HepG2 (cell line): ENCODE results near the gene PCSK6. TPM values are rescaled to one million over a fixed set of nuclear protein-coding genes. Genes with fewer than 3 reads are reported as not detected.

Source experiments
- ATAC-seq: fragments of 200-7000 bp; cut with Tn5 transposase; 3 replicates; pipeline ENCODE4 v1.9.1; 2020; ENCODE audit warnings: mild to moderate bottlenecking, moderate library complexity
- BruUV-seq: library from RNA; stranded (reverse); fragments of 400-500 nt; replicated peaks from 2 replicates; lab custom pipeline; 2021; lab: Mats Ljungman, UMichigan
- CTCF ChIA-PET: fragments of 300-600 bp; formaldehyde crosslinking; extraction: SDS; loops from one replicate; lab custom pipeline; 2021; ENCODE audit warnings: low total read pairs, inconsistent platforms, low intra/inter-chr PET ratio; lab: Yijun Ruan, JAX
- POLR2A ChIA-PET: fragments of 350-600 bp; sonication (Branson Sonifier 250); formaldehyde crosslinking; loops from one replicate; lab custom pipeline; 2020; ENCODE audit warnings: antibody characterized with exemption, inconsistent platforms; lab: Yijun Ruan, JAX
- DNase-seq: peaks from one replicate; pipeline ENCODE4 v3.0.0-alpha.2; 2015; ENCODE audit warnings: low spot score
- FAIRE-seq: peaks from 3 replicates; lab custom pipeline; 2011; peaks lifted over from hg19 to GRCh38; lab: Jason Lieb, UNC
- H2AFZ ChIP-seq: one replicate; pipeline ENCODE4 v1.6.1; 2011; ENCODE audit warnings: low read length, inconsistent platforms
- H3K27ac ChIP-seq: fragments of 300-600 bp; 3 replicates; pipeline ENCODE4 v1.8.0; 2011; ENCODE audit warnings: mixed run types, mild to moderate bottlenecking, mixed read lengths, low read length, inconsistent platforms; ENCODE audit not compliant: insufficient read depth; ENCODE audit errors: extremely low read length
- H3K27me3 ChIP-seq, 2 experiments: fragments of 200-600 bp in 1 of 2; 2 replicates in 1 of 2; 3 replicates in 1 of 2; pipeline versions ENCODE4 v1.6.0 to v1.8.0; 2011; ENCODE audit warnings: low read length in 2 of 2, mild to moderate bottlenecking in 2 of 2, moderate library complexity in 2 of 2, inconsistent platforms in 1 of 2; ENCODE audit not compliant: insufficient read depth in 2 of 2, control insufficient read depth in 1 of 2
- H3K36me3 ChIP-seq, 2 experiments: fragments of 200-600 bp in 1 of 2; replicated peaks in 1 of 2; 2 replicates in 1 of 2; 3 replicates in 1 of 2; pipeline versions ENCODE4 v1.5.1 to v1.8.0; 2011; ENCODE audit warnings: low read length in 2 of 2, inconsistent platforms in 1 of 2; ENCODE audit not compliant: insufficient read depth in 2 of 2, control insufficient read depth in 1 of 2
- H3K4me1 ChIP-seq: 2 replicates; pipeline ENCODE4 v1.5.1; 2012; ENCODE audit warnings: low read length, inconsistent platforms; ENCODE audit not compliant: insufficient read depth
- H3K4me2 ChIP-seq: 2 replicates; pipeline ENCODE4 v1.6.0; 2011; ENCODE audit warnings: low read depth, low read length, inconsistent platforms
- H3K4me3 ChIP-seq, 3 experiments: fragments of 200-600 bp in 1 of 3; sonication (generic), shearing (Covaris generic) in 1 of 3; replicated peaks in 1 of 3; 2 replicates each; pipeline ENCODE4 v1.5.1; 2011 to 2016; ENCODE audit warnings: low read length in 3 of 3, inconsistent platforms in 2 of 3, low read depth in 2 of 3, mild to moderate bottlenecking in 2 of 3, control low read depth in 1 of 3, mixed read lengths in 1 of 3; ENCODE audit not compliant: insufficient read depth in 1 of 3
- H3K79me2 ChIP-seq: one replicate; pipeline ENCODE4 v1.6.1; 2011; ENCODE audit warnings: low read length, inconsistent platforms; ENCODE audit not compliant: insufficient read depth
- H3K9ac ChIP-seq: 2 replicates; pipeline ENCODE4 v1.6.0; 2011; ENCODE audit warnings: mild to moderate bottlenecking, low read depth, low read length, inconsistent platforms; ENCODE audit not compliant: insufficient read depth
- H3K9me3 ChIP-seq: 2 replicates; pipeline ENCODE4 v1.5.1; 2012; ENCODE audit warnings: mild to moderate bottlenecking, low read length
- H4K20me1 ChIP-seq: 2 replicates; pipeline ENCODE4 v1.6.0; 2011; ENCODE audit warnings: inconsistent platforms, mild to moderate bottlenecking, low read length, moderate library complexity; ENCODE audit not compliant: insufficient read depth
- AKNA ChIP-seq: sonication (generic); formaldehyde crosslinking; IDR thresholded peaks from 2 replicates; pipeline ENCODE4 v1.4.0; 2020; ENCODE audit warnings: missing genetic modification reagents, borderline replicate concordance
- ATF1 ChIP-seq: IDR thresholded peaks from 2 replicates; pipeline ENCODE4 v1.6.1; 2016; ENCODE audit warnings: mild to moderate bottlenecking, control low read depth
- HNRNPH1 ChIP-seq: fragments of 200-400 bp; formaldehyde crosslinking; optimal IDR thresholded peaks from 2 replicates; pipeline ENCODE3; 2017; ENCODE audit warnings: mild to moderate bottlenecking, low read depth, low read length
- HOXD1 ChIP-seq: sonication (generic); formaldehyde crosslinking; IDR thresholded peaks from 2 replicates; pipeline ENCODE4 v1.5.0; 2020; ENCODE audit warnings: missing genetic modification reagents
- KDM5A ChIP-seq: fragments of 200-600 bp; sonication (generic); IDR thresholded peaks from 2 replicates; pipeline ENCODE4 v1.7.0; 2018; ENCODE audit warnings: antibody characterized with exemption, mild to moderate bottlenecking, low read length, borderline replicate concordance
- NRL ChIP-seq: sonication (generic); formaldehyde crosslinking; IDR thresholded peaks from 2 replicates; pipeline ENCODE4 v1.5.0; 2020; ENCODE audit warnings: missing genetic modification reagents, mild to moderate bottlenecking, moderate library complexity, borderline replicate concordance
- SCMH1 ChIP-seq: sonication (generic); formaldehyde crosslinking; IDR thresholded peaks from 2 replicates; pipeline ENCODE4 v1.9.0; 2021; ENCODE audit warnings: missing genetic modification reagents, mild to moderate bottlenecking, borderline replicate concordance
- TARDBP ChIP-seq: sonication (generic); formaldehyde crosslinking; IDR thresholded peaks from 2 replicates; pipeline ENCODE4 v1.8.0; 2022; ENCODE audit warnings: mild to moderate bottlenecking, missing genetic modification reagents
- ZNF234 ChIP-seq: sonication (generic); formaldehyde crosslinking; conservative IDR thresholded peaks from 2 replicates; pipeline ENCODE4 v1.5.1; 2020; ENCODE audit warnings: mild to moderate bottlenecking, missing genetic modification reagents
- ZNF263 ChIP-seq: sonication (generic); formaldehyde crosslinking; IDR thresholded peaks from 2 replicates; pipeline ENCODE4 v1.4.0; 2020; ENCODE audit warnings: missing genetic modification reagents
- ZNF350 ChIP-seq: sonication (generic); formaldehyde crosslinking; IDR thresholded peaks from 2 replicates; pipeline ENCODE4 v1.4.0; 2020; ENCODE audit warnings: mild to moderate bottlenecking, low read depth, missing genetic modification reagents, borderline replicate concordance
- ZNF720 ChIP-seq: sonication (generic); formaldehyde crosslinking; IDR thresholded peaks from 2 replicates; pipeline ENCODE4 v1.4.0; 2020; ENCODE audit warnings: missing genetic modification reagents
- ZSCAN12 ChIP-seq: sonication (generic); formaldehyde crosslinking; IDR thresholded peaks from 2 replicates; pipeline ENCODE4 v1.9.0; 2021; ENCODE audit warnings: mild to moderate bottlenecking, missing genetic modification reagents
- WGBS: methylation state at CpG from one replicate; pipeline ENCODE4 v1.1.6; 2017; ENCODE audit warnings: low lambda C conversion rate; 5-methylcytosine and 5-hydroxymethylcytosine counted together
- in situ Hi-C: cut with HindIII; loops from 2 replicates; pipeline ENCODE4 v1.10.0; 2017; ENCODE audit warnings: low pct_unique_long_range_greater_than_20kb; ENCODE audit not compliant: extremely low pct_ligation_motif_present
- intact Hi-C: fragments of 100-400 bp; cut with micrococcal nuclease; formaldehyde crosslinking; loops from one replicate; pipeline ENCODE4 v1.10.0; 2022; ENCODE audit not compliant: unreplicated experiment
- polyA plus RNA-seq, 8 experiments: library from polyadenylated mRNA; depleted of rRNA in 3 of 8; stranded (reverse) in 7 of 8; unstranded in 1 of 8; fragments of >200 nt; fragmentation: Illumina TruSeq in 4 of 8; extraction: Trizol in 4 of 8; gene quantifications; 2 replicates each; pipeline versions ENCODE4 v1.2.1 to v1.2.3, GENCODE V29; 2011 to 2016; ENCODE audit warnings: low read depth in 4 of 8, missing spikeins in 1 of 8, mixed read lengths in 1 of 8; ENCODE audit not compliant: insufficient read depth in 1 of 8
- total RNA-seq, 5 experiments: library from RNA; depleted of rRNA; stranded (reverse); fragments of >200 nt; fragmentation: Illumina TruSeq; extraction: Trizol; gene quantifications; 2 replicates each; pipeline ENCODE4 v1.2.3, GENCODE V29; 2016; ENCODE audit warnings: low read depth in 1 of 5

PCSK6 gene
- total and polyA plus RNA-seq, 2 of the 13 experiments (the other 11 are each of a cell fraction or from before 2014, with no cell fraction given): 56.5 to 155 TPM

- Histone ChIP-seq H2AFZ (no peak overlapping the region), H3K36me3 (peaks cover 24 to 49% of the 10 kb centered on the region in 2 experiments), H3K4me3 (no peak overlapping the region), H3K27ac (no peak overlapping the region), H3K4me2 (no peak overlapping the region), H3K27me3 (no peaks in the 10 kb centered on the region), H3K9ac (peak overlapping the region; percentile 18; the same call in 1 of the 2 replicates), H3K4me1 (peaks cover 34% of the 10 kb centered on the region), H3K9me3 (no peaks in the 10 kb centered on the region), H3K79me2 (peaks cover 92% of the 10 kb centered on the region), H4K20me1 (peaks cover 4% of the 10 kb centered on the region; the same call in 1 of the 2 replicates)
- TF ChIP-seq KDM5A: no peak
- no peak for DNase-seq
- ChIA-PET CTCF (no interaction called here), POLR2A (no interaction called here)
- in situ Hi-C loops (no loop called here), intact Hi-C loops (no loop called here)
- FAIRE-seq: no peak
- WGBS: 96% methylated on average over 8 of the region's 15 CpGs
- no peak for ATAC-seq
- BruUV-seq: no TSS peak
These were observed 9.5 kb downstream of the PCSK6 start for GRCh38 chr15:101479851-101480612.

GRCh38 chr15:101479342-101479845 lies 10.1 kb downstream of the PCSK6 start:
- ChIA-PET CTCF (no interaction called here), POLR2A (no interaction called here)
- Histone ChIP-seq H2AFZ (no peak overlapping the region), H3K27me3 (no peaks in the 10 kb centered on the region)
- TF ChIP-seq TARDBP (CRISPR knock-in tag) (no peak), ZSCAN12 (CRISPR knock-in tag) (no peak), ZNF263 (no peak), ZNF350 (CRISPR knock-in tag) (no peak), NRL (CRISPR knock-in tag) (no peak), ZNF234 (CRISPR knock-in tag) (no peak), AKNA (CRISPR knock-in tag) (no peak), SCMH1 (CRISPR knock-in tag) (no peak), HNRNPH1 (no peak), HOXD1 (CRISPR knock-in tag) (no peak), ZNF720 (CRISPR knock-in tag) (no peak), ATF1 (CRISPR knock-in tag) (no peak)
- TF ChIP-seq, all 625 proteins: peak for 0
- in situ Hi-C loops (no loop called here), intact Hi-C loops (no loop called here)
- H3K36me3 ChIP-seq: peaks cover 21 to 45% of the 10 kb centered on the region in 2 experiments
- peaks cover 37% of the 10 kb centered on the region for H3K4me1 ChIP-seq
- DNase-seq: no peak
- no peak overlapping the region for H3K27ac ChIP-seq
- H4K20me1 ChIP-seq: peaks cover 4% of the 10 kb centered on the region; the same call in 1 of the 2 replicates
- H3K9me3 ChIP-seq: no peaks in the 10 kb centered on the region
- H3K4me3 ChIP-seq: no peak overlapping the region
- H3K9ac ChIP-seq: peak overlapping the region; percentile 18; the same call in 1 of the 2 replicates
- H3K4me2 ChIP-seq: no peak overlapping the region
- peak; percentile 20 for ATAC-seq
- FAIRE-seq: no peak
- BruUV-seq: no TSS peak
- H3K79me2 ChIP-seq: peaks cover 93% of the 10 kb centered on the region
- 92% methylated on average over 10 of the region's 11 CpGs for whole genome bisulfite sequencing
